WTC11 (cell line): Measurements from ENCODE around the gene NKPD1. TPM values are rescaled to one million over a fixed set of nuclear protein-coding genes. Genes with fewer than 3 reads are reported as not detected.

ENCODE experiments used
- ATAC-seq: fragments of 200-7000 bp; cut with Tn5 transposase; 2 replicates; pipeline ENCODE4 v1.10.0; 2021; ENCODE audit warnings: mild to moderate bottlenecking, moderate library complexity
- CTCF ChIA-PET: fragments of 300-600 bp; sonication (Branson Sonifier 250); formaldehyde crosslinking; loops from one replicate; lab custom pipeline; 2021; ENCODE audit warnings: antibody characterized with exemption; lab: Charles Lee
- POLR2A ChIA-PET: fragments of 350-600 bp; sonication (Branson Sonifier 250); formaldehyde crosslinking; loops from one replicate; lab custom pipeline; 2021; ENCODE audit warnings: antibody characterized with exemption; lab: Charles Lee
- DNase-seq: peaks from one replicate; pipeline ENCODE4 v3.0.0; 2021; ENCODE audit warnings: low spot score
- H3K27ac Mint-ChIP-seq: 2 replicates; pipeline ENCODE4 v1.8.0; 2021; ENCODE audit warnings: mixed read lengths
- H3K27me3 Mint-ChIP-seq: 2 replicates; pipeline ENCODE4 v1.8.0; 2021; ENCODE audit warnings: low read depth, mild to moderate bottlenecking, moderate library complexity, mixed read lengths
- H3K36me3 Mint-ChIP-seq: 2 replicates; pipeline ENCODE4 v1.8.0; 2021; ENCODE audit warnings: mixed read lengths
- H3K4me1 Mint-ChIP-seq: 2 replicates; pipeline ENCODE4 v1.8.0; 2022; ENCODE audit warnings: mixed read lengths
- H3K4me3 Mint-ChIP-seq: 2 replicates; pipeline ENCODE4 v1.8.0; 2021; ENCODE audit warnings: mild to moderate bottlenecking, moderate library complexity, mixed read lengths
- H3K9me3 Mint-ChIP-seq: 2 replicates; pipeline ENCODE4 v1.8.0; 2021; ENCODE audit warnings: mixed read lengths
- AFF4 ChIP-seq: sonication (generic); formaldehyde crosslinking; IDR thresholded peaks from 2 replicates; pipeline ENCODE4 v1.8.1; 2023; ENCODE audit warnings: mild to moderate bottlenecking, missing genetic modification reagents, borderline replicate concordance
- ATF1 ChIP-seq: sonication (generic); formaldehyde crosslinking; IDR thresholded peaks from 2 replicates; pipeline ENCODE4 v1.8.1; 2023; ENCODE audit warnings: mild to moderate bottlenecking, moderate library complexity, missing genetic modification reagents
- CREB1 ChIP-seq: sonication (generic); formaldehyde crosslinking; IDR thresholded peaks from 2 replicates; pipeline ENCODE4 v1.8.0; 2023; ENCODE audit warnings: mild to moderate bottlenecking, missing genetic modification reagents
- E2F1 ChIP-seq: sonication (generic); formaldehyde crosslinking; IDR thresholded peaks from 2 replicates; pipeline ENCODE4 v1.8.0; 2022; ENCODE audit warnings: mild to moderate bottlenecking, missing genetic modification reagents
- ESRRA ChIP-seq: sonication (generic); formaldehyde crosslinking; IDR thresholded peaks from 2 replicates; pipeline ENCODE4 v1.8.1; 2022; ENCODE audit warnings: mild to moderate bottlenecking, missing genetic modification reagents, borderline replicate concordance
- FOXK1 ChIP-seq: sonication (generic); formaldehyde crosslinking; IDR thresholded peaks from 2 replicates; pipeline ENCODE4 v1.8.0; 2022; ENCODE audit warnings: mild to moderate bottlenecking, moderate library complexity, missing genetic modification reagents
- FOXP1 ChIP-seq: sonication (generic); formaldehyde crosslinking; IDR thresholded peaks from 2 replicates; pipeline ENCODE4 v1.8.0; 2022; ENCODE audit warnings: missing genetic modification reagents, mild to moderate bottlenecking, moderate library complexity, borderline replicate concordance
- FOXP4 ChIP-seq: sonication (generic); formaldehyde crosslinking; IDR thresholded peaks from 2 replicates; pipeline ENCODE4 v1.8.0; 2022; ENCODE audit warnings: mild to moderate bottlenecking, missing genetic modification reagents
- GABPB1 ChIP-seq: sonication (generic); formaldehyde crosslinking; IDR thresholded peaks from 2 replicates; pipeline ENCODE4 v1.8.1; 2023; ENCODE audit warnings: mild to moderate bottlenecking, missing genetic modification reagents
- HMGA2 ChIP-seq: fragments of 250-450 bp; sonication (Bioruptor Pico); IDR thresholded peaks from 2 replicates; pipeline ENCODE4 v1.4.0; 2021; ENCODE audit warnings: mild to moderate bottlenecking, moderate library complexity
- IRF2 ChIP-seq: sonication (generic); formaldehyde crosslinking; IDR thresholded peaks from 2 replicates; pipeline ENCODE4 v1.8.0; 2022; ENCODE audit warnings: low read depth, missing genetic modification reagents, borderline replicate concordance
- NFATC4 ChIP-seq: fragments of 250-450 bp; sonication (Bioruptor Pico); IDR thresholded peaks from 2 replicates; pipeline ENCODE4 v1.9.0; 2021; ENCODE audit warnings: mild to moderate bottlenecking
- NR3C1 ChIP-seq: sonication (generic); formaldehyde crosslinking; conservative IDR thresholded peaks from 2 replicates; pipeline ENCODE4 v1.8.1; 2023; ENCODE audit warnings: low read depth, mild to moderate bottlenecking, missing genetic modification reagents
- SMAD4 ChIP-seq: sonication (generic); formaldehyde crosslinking; IDR thresholded peaks from 2 replicates; pipeline ENCODE4 v1.8.0; 2022; ENCODE audit warnings: mild to moderate bottlenecking, missing genetic modification reagents
- SOX15 ChIP-seq: fragments of 250-450 bp; sonication (Bioruptor Pico); IDR thresholded peaks from 2 replicates; pipeline ENCODE4 v1.9.0; 2021; ENCODE audit warnings: mild to moderate bottlenecking
- TEAD1 ChIP-seq: sonication (generic); formaldehyde crosslinking; IDR thresholded peaks from 2 replicates; pipeline ENCODE4 v1.8.0; 2022; ENCODE audit warnings: mild to moderate bottlenecking, missing genetic modification reagents
- USF1 ChIP-seq: sonication (generic); formaldehyde crosslinking; IDR thresholded peaks from 2 replicates; pipeline ENCODE4 v1.8.0; 2022; ENCODE audit warnings: mild to moderate bottlenecking, missing genetic modification reagents
- ZBTB21 ChIP-seq: sonication (generic); formaldehyde crosslinking; IDR thresholded peaks from 2 replicates; pipeline ENCODE4 v1.8.1; 2023; ENCODE audit warnings: mild to moderate bottlenecking, missing genetic modification reagents, borderline replicate concordance
- ZNF263 ChIP-seq: sonication (generic); formaldehyde crosslinking; IDR thresholded peaks from 2 replicates; pipeline ENCODE4 v1.8.1; 2022; ENCODE audit warnings: low read depth, mild to moderate bottlenecking, moderate library complexity, missing genetic modification reagents
- ZNF396 ChIP-seq: fragments of 250-450 bp; sonication (Bioruptor Pico); IDR thresholded peaks from 2 replicates; pipeline ENCODE4 v1.8.0; 2021; ENCODE audit warnings: mild to moderate bottlenecking, moderate library complexity, borderline replicate concordance
- ZSCAN18 ChIP-seq: fragments of 250-450 bp; sonication (Bioruptor Pico); IDR thresholded peaks from 2 replicates; pipeline ENCODE4 v2.1.2; 2022; ENCODE audit warnings: mild to moderate bottlenecking, moderate library complexity
- total RNA-seq: library from RNA; stranded (reverse); gene quantifications from 3 replicates; pipeline ENCODE4 v1.2.3, GENCODE V29; 2021

NKPD1 gene
- total RNA-seq, 1 experiment from 2014 or later = 0.57 TPM

- TF ChIP-seq ZSCAN18 (CRISPR knock-in tag) (no peak), ZNF263 (no peak)
These were observed 8.8 kb upstream of the NKPD1 start (continued) for GRCh38 chr19:45169602-45170001.

- no peaks in the 10 kb centered on the region for H3K36me3 Mint-ChIP-seq
- ChIA-PET POLR2A (no interaction called here), CTCF (interaction anchor here (1.2 to 5.9 kb wide), 2 partner anchors 10 to 17 kb away, joined by 3 to 73 read pairs; partner anchors contain the start of genes BLOC1S3 and TRAPPC6A)
- DNase-seq = no peak
- TF ChIP-seq IRF2 (CRISPR knock-in tag) = no peak
- no peak for TF ChIP-seq TEAD1
- no peak for TF ChIP-seq ATF1 (CRISPR knock-in tag)
- no peak for TF ChIP-seq GABPB1 (CRISPR knock-in tag)
- no peak for TF ChIP-seq ZBTB21 (CRISPR knock-in tag)
- TF ChIP-seq AFF4 (CRISPR knock-in tag) = no peak
- TF ChIP-seq HMGA2 = no peak
- no peak for TF ChIP-seq E2F1 (CRISPR knock-in tag)
- no peak for TF ChIP-seq FOXP4 (CRISPR knock-in tag)
- TF ChIP-seq USF1 (CRISPR knock-in tag) = no peak
- no peak for ATAC-seq
- peaks cover 6% of the 10 kb centered on the region for H3K4me1 Mint-ChIP-seq
- H3K9me3 Mint-ChIP-seq = no peaks in the 10 kb centered on the region
- no peak overlapping the region for H3K4me3 Mint-ChIP-seq
- H3K27me3 Mint-ChIP-seq = no peaks in the 10 kb centered on the region; the same call in 1 of the 2 replicates
- H3K27ac Mint-ChIP-seq = no peak overlapping the region
These were observed 8.1 kb upstream of the NKPD1 start for GRCh38 chr19:45168767-45169351.

GRCh38 chr19:45166723-45167252 is 6.0 kb upstream of the NKPD1 start:
- DNase-seq = peak; percentile 42
- peaks cover 9% of the 10 kb centered on the region for H3K4me1 Mint-ChIP-seq
- no peaks in the 10 kb centered on the region for H3K36me3 Mint-ChIP-seq
- peak overlapping the region; percentile 83; the same call in 1 of the 2 replicates for H3K27ac Mint-ChIP-seq
- no peaks in the 10 kb centered on the region for H3K9me3 Mint-ChIP-seq
- ChIA-PET POLR2A (no interaction called here), CTCF (interaction anchor here (0.6 to 5.9 kb wide), 10 partner anchors 12 to 484 kb away, joined by 3 to 73 read pairs (median 4); partner anchors contain the start of genes BLOC1S3 and TRAPPC6A)
- peak; percentile 23 for ATAC-seq
- no peak overlapping the region for H3K4me3 Mint-ChIP-seq
- no peaks in the 10 kb centered on the region; the same call in 1 of the 2 replicates for H3K27me3 Mint-ChIP-seq
- no peak for TF ChIP-seq SOX15 (CRISPR knock-in tag)
- TF ChIP-seq ZNF263 = no peak
- no peak for TF ChIP-seq IRF2 (CRISPR knock-in tag)
- TF ChIP-seq NFATC4 (CRISPR knock-in tag) = no peak
- no peak for TF ChIP-seq FOXP1 (CRISPR knock-in tag)
- TF ChIP-seq ZNF396 (CRISPR knock-in tag) = no peak
- TF ChIP-seq CREB1 (CRISPR knock-in tag) = no peak
- no peak for TF ChIP-seq ESRRA (CRISPR knock-in tag)
- TF ChIP-seq FOXK1 = no peak
- TF ChIP-seq NR3C1 (CRISPR knock-in tag) = no peak
- TF ChIP-seq E2F1 (CRISPR knock-in tag) = no peak
- TF ChIP-seq SMAD4 (CRISPR knock-in tag) = no peak
